ENCODE results near the gene SUSD6.

Gene SUSD6

GRCh38 chr14:69632164-69632563 lies 20.8 kb downstream of the SUSD6 start:
- DNase-seq (ENCODE audit: low read depth in 1 of 2, low spot score in 1 of 2), result peak in 1 of 2 experiments; percentile 32
- Histone ChIP-seq H3K4me3 (replicated peaks; ENCODE audit: insufficient read depth, low read length) (no peak overlapping the region), H3K27me3 (ENCODE audit: insufficient read depth, poor library complexity, severe bottlenecking) (no peaks in the 10 kb centered on the region), H3K27ac (replicated peaks) (no peak overlapping the region)
- TF ChIP-seq SPI1 (IDR thresholded peaks at IDR 0.05; ENCODE audit: borderline replicate concordance, low read depth) (peak; percentile 24; the same call in 1 of the 2 replicates), GABPA (IDR thresholded peaks at IDR 0.05; ENCODE audit: low read depth) (no peak)

DNA sequence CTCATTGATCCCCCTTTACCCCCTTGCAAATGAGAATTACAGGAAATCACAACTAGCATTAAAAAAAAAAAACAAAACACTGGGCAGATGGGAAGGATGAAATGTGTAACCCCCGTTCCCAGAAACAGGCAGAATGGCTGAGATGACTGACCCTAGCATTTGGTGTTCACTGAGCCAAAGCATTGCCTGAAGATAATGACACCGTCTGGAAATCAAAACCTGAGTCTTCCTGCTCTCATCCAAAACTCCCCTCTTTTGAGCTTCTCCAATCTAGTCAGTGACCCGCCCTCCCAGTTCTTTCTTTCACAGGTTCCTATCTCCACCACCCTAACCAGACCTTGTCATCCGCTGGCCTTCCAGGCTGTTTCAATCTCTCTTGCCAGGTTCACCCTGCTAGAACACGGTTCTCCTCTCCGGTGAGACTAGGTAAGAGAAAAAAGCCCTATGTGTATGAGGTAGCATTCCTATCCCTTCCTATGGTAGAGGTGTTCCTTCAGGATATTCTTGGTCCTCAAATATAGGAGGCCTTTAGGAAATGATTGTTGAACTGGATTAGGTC lies 21.3 kb downstream of the SUSD6 start:
- Histone ChIP-seq H3K27ac (replicated peaks) (no peak overlapping the region), H3K27me3 (ENCODE audit: insufficient read depth, poor library complexity, severe bottlenecking) (no peaks in the 10 kb centered on the region), H3K4me3 (replicated peaks; ENCODE audit: insufficient read depth, low read length) (no peak overlapping the region)
- TF ChIP-seq POLR2AphosphoS5 (IDR thresholded peaks at IDR 0.05; ENCODE audit: low read depth), result no peak
- no peak for TF ChIP-seq CTCF (IDR thresholded peaks at IDR 0.05; ENCODE audit: insufficient read depth, low read length)
- TF ChIP-seq SPI1 (IDR thresholded peaks at IDR 0.05; ENCODE audit: borderline replicate concordance, low read depth), result no peak
- TF ChIP-seq, protein P1, sequence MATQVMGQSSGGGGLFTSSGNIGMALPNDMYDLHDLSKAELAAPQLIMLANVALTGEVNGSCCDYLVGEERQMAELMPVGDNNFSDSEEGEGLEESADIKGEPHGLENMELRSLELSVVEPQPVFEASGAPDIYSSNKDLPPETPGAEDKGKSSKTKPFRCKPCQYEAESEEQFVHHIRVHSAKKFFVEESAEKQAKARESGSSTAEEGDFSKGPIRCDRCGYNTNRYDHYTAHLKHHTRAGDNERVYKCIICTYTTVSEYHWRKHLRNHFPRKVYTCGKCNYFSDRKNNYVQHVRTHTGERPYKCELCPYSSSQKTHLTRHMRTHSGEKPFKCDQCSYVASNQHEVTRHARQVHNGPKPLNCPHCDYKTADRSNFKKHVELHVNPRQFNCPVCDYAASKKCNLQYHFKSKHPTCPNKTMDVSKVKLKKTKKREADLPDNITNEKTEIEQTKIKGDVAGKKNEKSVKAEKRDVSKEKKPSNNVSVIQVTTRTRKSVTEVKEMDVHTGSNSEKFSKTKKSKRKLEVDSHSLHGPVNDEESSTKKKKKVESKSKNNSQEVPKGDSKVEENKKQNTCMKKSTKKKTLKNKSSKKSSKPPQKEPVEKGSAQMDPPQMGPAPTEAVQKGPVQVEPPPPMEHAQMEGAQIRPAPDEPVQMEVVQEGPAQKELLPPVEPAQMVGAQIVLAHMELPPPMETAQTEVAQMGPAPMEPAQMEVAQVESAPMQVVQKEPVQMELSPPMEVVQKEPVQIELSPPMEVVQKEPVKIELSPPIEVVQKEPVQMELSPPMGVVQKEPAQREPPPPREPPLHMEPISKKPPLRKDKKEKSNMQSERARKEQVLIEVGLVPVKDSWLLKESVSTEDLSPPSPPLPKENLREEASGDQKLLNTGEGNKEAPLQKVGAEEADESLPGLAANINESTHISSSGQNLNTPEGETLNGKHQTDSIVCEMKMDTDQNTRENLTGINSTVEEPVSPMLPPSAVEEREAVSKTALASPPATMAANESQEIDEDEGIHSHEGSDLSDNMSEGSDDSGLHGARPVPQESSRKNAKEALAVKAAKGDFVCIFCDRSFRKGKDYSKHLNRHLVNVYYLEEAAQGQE (IDR thresholded peaks at IDR 0.05; ENCODE audit: insufficient replicate concordance, low read depth), result no peak
- TF ChIP-seq GABPA (IDR thresholded peaks at IDR 0.05; ENCODE audit: low read depth), result no peak
- no peak for DNase-seq (ENCODE audit: low read depth in 1 of 2, low spot score in 1 of 2)

GRCh38 chr14:69633238-69633637 lies 21.8 kb downstream of the SUSD6 start:
- Histone ChIP-seq H3K27ac (replicated peaks) (no peak overlapping the region), H3K4me3 (replicated peaks; ENCODE audit: insufficient read depth, low read length) (no peak overlapping the region), H3K27me3 (ENCODE audit: insufficient read depth, poor library complexity, severe bottlenecking) (no peaks in the 10 kb centered on the region)
- no peak for DNase-seq (ENCODE audit: low read depth in 1 of 2, low spot score in 1 of 2)
- TF ChIP-seq SPI1 (IDR thresholded peaks at IDR 0.05; ENCODE audit: borderline replicate concordance, low read depth), result no peak
- no peak for TF ChIP-seq POLR2AphosphoS5 (IDR thresholded peaks at IDR 0.05; ENCODE audit: low read depth)
- TF ChIP-seq, protein P1 (IDR thresholded peaks at IDR 0.05; ENCODE audit: insufficient replicate concordance, low read depth), result no peak
- no peak for TF ChIP-seq GABPA (IDR thresholded peaks at IDR 0.05; ENCODE audit: low read depth)
- TF ChIP-seq CTCF (IDR thresholded peaks at IDR 0.05; ENCODE audit: insufficient read depth, low read length), result no peak

DNA sequence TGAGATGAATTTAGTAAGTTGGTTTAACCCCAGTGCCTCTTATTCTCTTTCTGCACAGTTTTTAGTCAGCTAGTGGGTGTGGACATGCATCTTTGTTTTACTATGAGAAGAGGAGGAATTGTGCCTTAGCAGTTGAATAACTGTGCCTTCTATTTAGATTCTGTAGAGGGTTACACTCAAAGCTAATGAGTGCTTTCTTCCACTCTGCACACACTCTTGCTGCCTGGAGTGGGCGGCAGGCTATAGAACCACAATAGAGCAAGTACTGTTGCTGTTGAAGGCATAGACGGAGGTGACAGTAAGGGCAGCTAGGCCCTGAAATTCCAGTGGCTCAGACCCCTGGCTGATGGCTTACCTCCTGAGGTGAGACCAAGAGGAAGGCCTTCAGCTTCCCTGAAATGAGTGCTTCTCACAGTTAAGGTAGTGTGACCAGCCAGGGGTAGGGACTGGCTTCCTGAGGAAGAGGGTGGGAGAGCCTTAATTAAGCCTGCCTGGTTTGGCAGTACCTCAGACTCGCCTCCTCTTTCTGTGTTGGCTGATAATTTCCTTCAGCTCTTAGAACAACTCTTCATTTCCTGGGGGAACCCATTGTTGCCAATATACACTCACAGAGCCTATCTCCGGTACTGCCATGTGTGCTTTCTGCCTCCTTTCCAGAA lies 24.7 kb downstream of the SUSD6 start:
- Histone ChIP-seq H3K4me3 (replicated peaks; ENCODE audit: insufficient read depth, low read length) (no peak overlapping the region), H3K27me3 (ENCODE audit: insufficient read depth, poor library complexity, severe bottlenecking) (no peaks in the 10 kb centered on the region), H3K27ac (replicated peaks) (no peak overlapping the region)
- DNase-seq (ENCODE audit: low read depth in 1 of 2, low spot score in 1 of 2), result no peak
- TF ChIP-seq CTCF (IDR thresholded peaks at IDR 0.05; ENCODE audit: insufficient read depth, low read length), result no peak
- no peak for TF ChIP-seq POLR2AphosphoS5 (IDR thresholded peaks at IDR 0.05; ENCODE audit: low read depth)
- no peak for TF ChIP-seq SPI1 (IDR thresholded peaks at IDR 0.05; ENCODE audit: borderline replicate concordance, low read depth)
- TF ChIP-seq, protein P1 (IDR thresholded peaks at IDR 0.05; ENCODE audit: insufficient replicate concordance, low read depth), result no peak
- no peak for TF ChIP-seq GABPA (IDR thresholded peaks at IDR 0.05; ENCODE audit: low read depth)
